HEK293T (cell line): ENCODE data around the gene CRYL1.

Experiments used
- CTCF ChIA-PET: fragments of 350-600 bp; formaldehyde crosslinking; extraction: SDS; loops from one replicate; lab custom pipeline; 2021; ENCODE audit warnings: antibody characterized with exemption, inconsistent platforms; lab: Yijun Ruan, JAX
- POLR2A ChIA-PET: fragments of 350-600 bp; formaldehyde crosslinking; extraction: SDS; loops from one replicate; lab custom pipeline; 2020; ENCODE audit warnings: antibody characterized with exemption, inconsistent platforms; lab: Yijun Ruan, JAX
- DNase-seq: peaks from one replicate; pipeline ENCODE4 v3.0.0; 2012; ENCODE audit warnings: mixed read lengths; ENCODE audit errors: extremely low spot score
- ARNT ChIP-seq: fragments of 450-650 bp; IDR thresholded peaks from 2 replicates; pipeline ENCODE4 v1.6.1; 2017; ENCODE audit warnings: mild to moderate bottlenecking
- BHLHE40 ChIP-seq: fragments of 450-650 bp; IDR thresholded peaks from 2 replicates; pipeline ENCODE4 v1.6.1; 2016; ENCODE audit warnings: mild to moderate bottlenecking, moderate library complexity, borderline replicate concordance
- CTBP1 ChIP-seq: fragments of 450-650 bp; IDR thresholded peaks from 2 replicates; pipeline ENCODE4 v1.6.1; 2016; ENCODE audit warnings: borderline replicate concordance
- ELF4 ChIP-seq: fragments of 450-650 bp; IDR thresholded peaks from 2 replicates; pipeline ENCODE4 v1.6.1; 2017; ENCODE audit warnings: antibody characterized with exemption
- FOXA1 ChIP-seq: fragments of 450-650 bp; IDR thresholded peaks from 2 replicates; pipeline ENCODE4 v1.6.1; 2016; ENCODE audit warnings: mild to moderate bottlenecking
- FOXK2 ChIP-seq: fragments of 450-650 bp; IDR thresholded peaks from 2 replicates; pipeline ENCODE4 v1.6.1; 2016; ENCODE audit warnings: mild to moderate bottlenecking
- FOXM1 ChIP-seq: fragments of 450-650 bp; IDR thresholded peaks from 2 replicates; pipeline ENCODE4 v1.6.1; 2017; ENCODE audit warnings: mild to moderate bottlenecking, borderline replicate concordance
- HDGF ChIP-seq: fragments of 450-650 bp; IDR thresholded peaks from 2 replicates; pipeline ENCODE4 v1.6.1; 2017; ENCODE audit warnings: antibody characterized with exemption, borderline replicate concordance
- L3MBTL2 ChIP-seq: fragments of 450-650 bp; conservative IDR thresholded peaks from 2 replicates; pipeline ENCODE4 v1.6.1; 2016; ENCODE audit warnings: mild to moderate bottlenecking
- LEF1 ChIP-seq: fragments of 450-650 bp; IDR thresholded peaks from 2 replicates; pipeline ENCODE4 v1.6.1; 2017; ENCODE audit warnings: mild to moderate bottlenecking, borderline replicate concordance
- NFRKB ChIP-seq: fragments of 450-650 bp; IDR thresholded peaks from 2 replicates; pipeline ENCODE4 v1.6.1; 2016; ENCODE audit warnings: mild to moderate bottlenecking, moderate library complexity
- SP1 ChIP-seq: fragments of 450-650 bp; IDR thresholded peaks from 2 replicates; pipeline ENCODE4 v1.6.1; 2017
- SUZ12 ChIP-seq: fragments of 450-650 bp; IDR thresholded peaks from 2 replicates; pipeline ENCODE4 v1.6.1; 2016; ENCODE audit warnings: mild to moderate bottlenecking
- TARDBP ChIP-seq: fragments of 450-650 bp; IDR thresholded peaks from 2 replicates; pipeline ENCODE4 v1.6.1; 2016
- ZNF384 ChIP-seq: fragments of 450-650 bp; IDR thresholded peaks from 2 replicates; pipeline ENCODE4 v1.6.1; 2016
- TF ChIP-seq, protein P1 (sequence below): fragments of 450-650 bp; IDR thresholded peaks from 2 replicates; pipeline ENCODE4 v1.6.1; 2016

CRYL1 gene

DNA sequence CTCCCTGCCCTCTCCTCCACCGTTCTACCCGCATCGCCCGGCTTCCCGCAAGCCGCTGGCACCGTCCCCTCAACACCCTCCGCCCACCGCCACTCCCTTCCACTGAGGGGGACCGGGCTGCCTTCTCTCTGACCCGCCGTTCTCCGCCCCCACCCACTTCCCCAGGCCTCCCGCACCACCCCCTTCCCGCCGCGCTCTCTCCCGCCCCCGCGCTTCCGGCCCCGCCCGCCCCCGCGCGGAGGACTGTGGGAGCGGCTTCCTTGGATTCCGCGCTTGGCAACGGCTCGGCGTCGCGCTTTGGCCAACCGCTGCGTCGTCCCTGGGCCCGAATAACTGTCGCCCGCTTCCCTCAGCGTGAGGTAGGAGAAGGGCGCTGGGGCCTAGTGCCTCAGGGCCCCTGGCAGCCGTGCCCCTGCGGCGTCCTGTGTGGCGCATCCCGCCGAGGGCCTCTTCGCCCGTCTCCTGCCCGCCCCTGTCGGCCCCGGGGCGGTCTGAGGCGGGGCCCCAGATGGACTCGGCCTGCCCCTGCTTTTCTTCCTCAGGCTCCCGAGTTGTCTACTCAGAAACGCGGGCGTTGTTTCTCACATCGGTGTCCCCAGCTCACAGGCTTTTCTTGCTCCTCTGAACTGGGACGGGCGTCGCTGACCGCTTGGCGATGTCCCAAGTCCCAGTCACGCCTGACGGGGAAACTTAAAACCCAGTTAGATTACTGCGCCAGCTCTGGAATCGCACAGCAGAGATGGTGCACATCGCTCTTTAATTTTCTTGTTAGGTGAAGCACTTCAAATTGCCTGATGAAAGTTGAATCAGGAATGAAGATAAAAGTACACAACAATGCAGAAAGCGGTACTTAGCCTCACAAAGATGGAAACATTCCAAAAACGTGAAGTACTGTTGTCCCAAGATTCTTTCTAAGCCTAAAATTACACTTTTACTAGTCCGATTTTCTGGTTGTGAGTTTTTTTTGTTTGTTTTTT, 41.5 kb upstream of the CRYL1 start, which contains the start of gene IFT88:
Gene IFT88 (plus strand): TSS at position 260 of the 977 bp plus-strand sequence. CDS start 7,229 bp downstream, outside the sequence.
- TF ChIP-seq L3MBTL2 (peak; percentile 60; the same call in 1 of the 2 replicates), HDGF (no peak)
- ChIA-PET POLR2A (interaction anchor here (1.6 kb wide), 1 partner anchor 11 kb away, joined by 5 read pairs; no protein-coding TSS in a partner anchor), CTCF (no interaction called here)
- peak; percentile 74 for DNase-seq

DNA sequence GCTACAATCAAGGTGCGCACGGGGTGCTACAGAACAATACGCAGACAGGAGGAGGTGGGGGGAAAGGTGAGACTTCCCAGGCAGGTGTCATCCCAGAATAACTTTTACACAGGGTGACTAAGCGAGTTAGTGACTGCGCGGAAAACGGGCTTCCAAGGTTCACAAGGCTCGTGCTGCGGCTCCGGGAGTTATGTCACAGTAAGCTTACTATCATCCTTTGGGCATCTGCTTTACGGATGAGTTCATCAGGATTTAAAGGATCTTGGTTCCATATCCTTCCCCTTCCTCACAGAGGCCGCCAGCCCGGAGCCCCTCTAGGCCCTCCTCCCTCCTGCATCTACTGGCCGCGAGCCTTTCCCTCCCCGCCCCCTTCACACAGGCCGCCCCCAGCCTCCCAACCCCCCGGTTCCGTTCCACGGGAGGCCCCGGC, 40.8 kb upstream of the CRYL1 start:
- TF ChIP-seq TARDBP = no peak
- TF ChIP-seq FOXA1 = no peak
- no peak for TF ChIP-seq SUZ12
- no peak for TF ChIP-seq ZNF384
- no peak for TF ChIP-seq SP1
- TF ChIP-seq, protein P1, sequence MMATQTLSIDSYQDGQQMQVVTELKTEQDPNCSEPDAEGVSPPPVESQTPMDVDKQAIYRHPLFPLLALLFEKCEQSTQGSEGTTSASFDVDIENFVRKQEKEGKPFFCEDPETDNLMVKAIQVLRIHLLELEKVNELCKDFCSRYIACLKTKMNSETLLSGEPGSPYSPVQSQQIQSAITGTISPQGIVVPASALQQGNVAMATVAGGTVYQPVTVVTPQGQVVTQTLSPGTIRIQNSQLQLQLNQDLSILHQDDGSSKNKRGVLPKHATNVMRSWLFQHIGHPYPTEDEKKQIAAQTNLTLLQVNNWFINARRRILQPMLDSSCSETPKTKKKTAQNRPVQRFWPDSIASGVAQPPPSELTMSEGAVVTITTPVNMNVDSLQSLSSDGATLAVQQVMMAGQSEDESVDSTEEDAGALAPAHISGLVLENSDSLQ = no peak
- no peak for TF ChIP-seq BHLHE40
- no peak for TF ChIP-seq L3MBTL2
- no peak for TF ChIP-seq HDGF
- no peak for DNase-seq
- CTCF ChIA-PET = no interaction called here
- POLR2A ChIA-PET = interaction anchor here (1.6 kb wide), 1 partner anchor 10 kb away, joined by 5 read pairs; no protein-coding TSS in a partner anchor

DNA sequence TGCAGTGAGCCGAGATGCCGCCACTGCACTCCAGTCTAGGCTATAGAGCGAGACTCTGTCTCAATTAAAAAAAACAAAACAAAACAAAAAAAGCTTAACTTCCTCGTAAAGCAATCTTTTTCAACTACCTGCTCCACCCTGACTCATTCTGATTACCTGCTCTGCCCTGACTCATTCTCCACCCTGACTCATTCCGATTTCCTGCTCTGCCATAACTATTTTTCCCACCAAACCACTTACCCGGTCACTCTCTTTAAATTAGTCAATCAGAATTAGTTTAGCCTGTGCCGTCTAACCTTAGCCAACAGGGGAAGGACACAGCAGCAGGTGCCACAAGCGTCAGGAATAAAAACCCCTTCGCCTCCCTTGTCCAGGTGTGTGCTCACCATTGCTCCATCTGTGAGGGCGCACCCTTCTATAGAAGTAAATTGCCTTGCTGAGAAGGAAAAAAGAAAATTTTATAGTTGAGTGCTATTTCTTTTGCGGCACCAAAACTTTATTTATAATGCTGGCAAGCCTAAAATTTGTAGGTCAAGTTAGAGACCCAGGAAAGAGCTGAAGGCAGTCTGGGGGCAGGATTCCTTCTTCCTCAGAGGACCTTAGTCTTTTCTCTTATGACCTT, 39.6 kb upstream of the CRYL1 start:
- TF ChIP-seq FOXM1 (no peak), FOXA1 (no peak), SUZ12 (no peak), LEF1 (no peak), TARDBP (no peak), NFRKB (no peak), BHLHE40 (no peak)
- TF ChIP-seq, protein P1 = no peak
- ChIA-PET CTCF (no interaction called here), POLR2A (no interaction called here)
- DNase-seq = no peak

DNA sequence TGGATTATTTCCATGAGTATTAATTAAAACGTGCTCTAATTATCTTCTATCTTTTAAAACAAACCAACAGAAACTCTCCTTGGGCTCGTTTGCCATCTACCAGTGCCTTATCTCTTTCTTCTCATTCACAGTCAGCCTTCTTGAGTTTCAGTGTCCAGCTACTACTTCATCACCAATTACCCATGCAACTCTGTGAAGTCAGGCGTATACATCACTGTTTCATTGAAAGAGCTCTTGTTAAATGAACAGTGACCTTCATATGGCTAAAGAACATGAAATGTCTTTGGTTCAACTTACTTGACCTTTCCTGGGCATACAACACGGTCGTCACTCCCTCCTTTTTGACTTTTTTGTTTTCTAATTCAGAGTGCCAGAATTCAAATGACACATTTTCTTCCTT, 36.1 kb upstream of the CRYL1 start:
- CTCF ChIA-PET = no interaction called here
- TF ChIP-seq SP1 (no peak), HDGF (no peak), LEF1 (no peak), TARDBP (no peak), NFRKB (no peak), FOXM1 (no peak), ELF4 (no peak), ZNF384 (no peak), L3MBTL2 (no peak), SUZ12 (no peak), BHLHE40 (no peak), CTBP1 (no peak), FOXK2 (no peak), ARNT (no peak), FOXA1 (no peak)
- TF ChIP-seq, protein P1 = no peak
- DNase-seq = no peak
- POLR2A ChIA-PET = no interaction called here

DNA sequence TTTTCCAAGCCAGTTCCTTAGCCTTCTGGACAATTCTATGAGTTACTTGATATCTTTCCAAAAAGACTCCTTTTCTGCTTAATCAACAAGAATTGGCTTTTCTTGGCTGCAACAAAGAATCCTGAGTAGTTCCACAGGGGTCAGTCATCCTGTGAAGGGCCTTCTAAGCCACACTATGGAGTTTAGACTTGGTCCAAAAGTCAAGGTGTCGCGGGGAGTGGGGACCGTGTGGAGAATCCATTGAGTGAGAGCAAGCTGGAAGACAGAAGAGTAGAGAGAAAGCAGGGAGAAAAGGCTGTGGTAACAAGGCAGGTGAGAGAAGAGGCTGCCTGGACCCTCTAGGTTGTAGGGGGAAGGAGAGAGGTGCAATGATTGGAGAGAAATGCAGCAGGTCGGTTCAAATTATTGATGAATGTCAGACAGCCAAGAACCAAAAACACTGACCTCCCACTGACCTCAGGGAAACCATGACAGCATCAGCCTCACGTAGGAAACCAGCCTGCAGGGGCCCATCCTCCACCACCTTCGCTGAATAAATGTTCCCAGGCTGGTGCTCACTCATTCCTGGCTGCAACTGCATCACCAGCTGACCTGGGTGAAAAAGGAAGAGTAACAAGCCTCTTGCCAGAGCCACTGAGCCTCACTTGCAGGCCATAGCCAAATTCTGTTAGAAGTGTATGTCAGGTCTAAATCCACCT, 34.2 kb upstream of the CRYL1 start:
- DNase-seq = no peak
- POLR2A ChIA-PET = no interaction called here
- TF ChIP-seq, protein P1 = no peak
- no peak for TF ChIP-seq CTBP1
- TF ChIP-seq HDGF = no peak
- no peak for TF ChIP-seq TARDBP
- TF ChIP-seq SUZ12 = no peak
- no peak for TF ChIP-seq FOXM1
- no peak for TF ChIP-seq FOXK2
- no peak for TF ChIP-seq NFRKB
- no peak for TF ChIP-seq BHLHE40
- no peak for TF ChIP-seq ZNF384
- no peak for TF ChIP-seq ARNT
- no peak for TF ChIP-seq FOXA1
- no peak for TF ChIP-seq ELF4
- no peak for TF ChIP-seq SP1
- no peak for TF ChIP-seq L3MBTL2
- no peak for TF ChIP-seq LEF1
- CTCF ChIA-PET = no interaction called here
